ENCODE results near the gene TMEM98. TPM values are rescaled to one million over a fixed set of nuclear protein-coding genes. Genes with fewer than 3 reads are reported as not detected.

Gene TMEM98
- 10 to 100 TPM; 39.3 to 73.4 (median 54.2) TPM for total RNA-seq

DNA sequence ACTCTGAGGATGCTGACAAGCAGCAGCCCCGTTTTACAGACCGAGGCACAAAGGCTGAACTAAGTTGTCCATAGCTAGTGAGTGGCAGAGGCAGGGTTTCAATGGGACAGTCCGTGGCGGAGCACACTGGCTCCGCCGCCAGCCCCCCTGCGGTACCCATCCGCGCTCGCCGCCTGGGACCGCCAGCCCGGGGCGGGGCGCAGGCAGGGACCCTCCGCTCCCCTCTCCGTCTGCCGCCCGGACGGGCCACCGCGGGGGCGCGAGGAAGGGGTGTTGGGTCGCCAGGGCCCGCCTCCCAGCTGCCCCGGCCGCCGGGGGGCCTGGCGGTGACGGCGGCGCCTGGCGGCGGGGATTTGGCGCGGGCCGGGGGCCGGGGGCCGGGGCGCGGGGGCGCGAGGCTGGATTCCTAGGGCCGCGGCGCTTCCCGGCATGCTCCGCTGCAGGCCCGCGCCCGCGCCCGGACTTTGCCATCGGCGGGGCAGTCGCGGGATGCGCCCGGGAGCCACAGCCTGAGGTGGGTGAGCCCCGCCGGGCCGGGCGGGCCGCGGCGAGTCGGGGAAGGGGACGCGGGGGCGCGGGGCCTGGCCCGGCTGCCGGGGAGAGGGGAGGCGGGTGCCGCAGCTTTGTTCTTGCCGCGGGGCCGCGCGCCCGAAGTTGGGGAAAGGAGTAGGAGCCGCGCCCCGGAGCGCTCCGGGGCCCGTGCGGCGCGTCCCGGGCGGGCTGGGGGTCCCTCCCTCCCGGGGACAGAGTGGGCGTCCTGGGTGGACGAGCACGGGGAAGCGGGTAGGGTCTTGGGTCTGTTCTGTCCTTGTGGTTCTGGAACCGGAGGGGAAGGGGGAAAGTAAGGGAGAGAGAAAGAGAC is at the start of gene TMEM98:
TMEM98 (plus strand) TSS at position 430 of the 862 bp plus-strand sequence. CDS start 3,376 bp downstream, outside the sequence.
- no peak for TF ChIP-seq POLR2AphosphoS5 (IDR thresholded peaks at IDR 0.05)
- no peak for TF ChIP-seq EP300 (IDR thresholded peaks at IDR 0.05)
- TF ChIP-seq POLR2A (IDR thresholded peaks at IDR 0.05; ENCODE audit: low read depth): no peak
- no peak for TF ChIP-seq CTCF (IDR thresholded peaks at IDR 0.05)
- intact Hi-C loops (cut with DNase I): no loop called here
- Histone ChIP-seq H3K36me3 (peaks cover 0 to 12% (median 0%) of the 10 kb centered on the region in 4 donors), H3K27me3 (peaks cover 0 to 6% (median 0%) of the 10 kb centered on the region in 4 donors), H3K4me1 (peaks cover 4 to 32% (median 19%) of the 10 kb centered on the region in 4 donors), H3K9me3 (no peaks in the 10 kb centered on the region), H3K27ac (replicated peaks in 1 of 4) (peak within 1 kb of the TSS; percentile 73 to 85 (median 78)), H3K4me3 (peak within 1 kb of the TSS; percentile 75 to 81 (median 78))
- DNase-seq (ENCODE audit: extremely low spot score): no peak
- 1% methylated on average over 41 of the region's 99 CpGs for WGBS

DNA sequence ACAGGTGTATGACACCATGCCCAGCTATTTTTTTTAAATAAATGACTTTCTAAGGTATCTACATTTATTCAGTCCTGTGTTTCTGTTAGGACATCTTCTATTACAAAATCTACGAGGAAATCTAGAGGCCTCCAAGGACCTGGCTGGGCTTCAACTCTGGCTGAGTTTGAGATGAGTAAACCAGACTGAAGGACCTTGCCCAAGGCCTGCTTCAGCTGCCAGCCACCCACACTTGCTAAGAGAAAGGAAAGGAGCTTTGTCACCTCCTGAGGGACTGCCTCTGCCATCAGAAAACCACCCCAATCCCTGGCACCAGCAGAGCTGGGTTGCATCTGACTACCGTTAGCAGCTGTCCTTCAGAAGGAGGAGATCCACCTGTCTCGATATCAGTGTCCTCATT is 49.7 kb upstream of the TMEM98 start:
- no peak for TF ChIP-seq EP300 (IDR thresholded peaks at IDR 0.05)
- TF ChIP-seq POLR2AphosphoS5 (IDR thresholded peaks at IDR 0.05): no peak
- TF ChIP-seq POLR2A (IDR thresholded peaks at IDR 0.05; ENCODE audit: low read depth): no peak
- no peak for TF ChIP-seq CTCF (IDR thresholded peaks at IDR 0.05)
- Histone ChIP-seq H3K9me3 (no peaks in the 10 kb centered on the region), H3K36me3 (no peaks in the 10 kb centered on the region), H3K4me1 (peaks cover 11 to 27% (median 23%) of the 10 kb centered on the region in 4 donors), H3K27ac (replicated peaks in 1 of 4) (no peak overlapping the region), H3K27me3 (peaks cover 0 to 9% (median 0%) of the 10 kb centered on the region in 4 donors), H3K4me3 (no peak overlapping the region)
- no peak for DNase-seq (ENCODE audit: extremely low spot score)
- intact Hi-C loops (cut with DNase I): loop anchor here (5.0 kb wide), 1 partner anchor 396 kb away; no protein-coding TSS in a partner anchor
- 59% methylated on average over 2 of the region's 3 CpGs for WGBS

DNA sequence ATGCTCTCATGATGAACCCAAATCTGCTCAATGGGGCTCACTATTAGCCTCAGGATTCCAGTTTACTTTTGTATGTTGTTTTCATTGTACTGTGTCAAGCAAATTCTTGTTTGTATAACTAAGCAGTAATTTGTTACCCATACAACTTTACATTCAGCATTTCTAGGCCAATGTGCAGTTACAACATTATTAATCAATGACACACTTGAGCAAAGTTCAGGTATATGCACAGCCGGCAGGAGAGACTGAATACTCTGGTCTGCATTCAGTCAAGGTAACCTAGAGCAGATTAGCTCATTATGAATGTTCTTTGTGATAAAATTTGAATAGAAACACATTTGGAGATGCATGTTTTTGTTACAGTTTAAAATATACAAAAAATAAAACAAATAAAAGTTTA is 48.8 kb upstream of the TMEM98 start:
- no peak overlapping the region for H3K27ac ChIP-seq (replicated peaks in 1 of 4)
- no peak for DNase-seq (ENCODE audit: extremely low spot score)
- H3K4me3 ChIP-seq: no peak overlapping the region
- 83% methylated on average over 1 of the region's 1 CpG for WGBS
- no peaks in the 10 kb centered on the region for H3K36me3 ChIP-seq
- H3K9me3 ChIP-seq: no peaks in the 10 kb centered on the region
- peaks cover 0 to 12% (median 0%) of the 10 kb centered on the region in 4 donors for H3K27me3 ChIP-seq
- no peak for TF ChIP-seq EP300 (IDR thresholded peaks at IDR 0.05)
- peaks cover 11 to 27% (median 23%) of the 10 kb centered on the region in 4 donors for H3K4me1 ChIP-seq
- intact Hi-C loops (cut with DNase I): loop anchor here (5.0 kb wide), 1 partner anchor 397 kb away; no protein-coding TSS in a partner anchor

DNA sequence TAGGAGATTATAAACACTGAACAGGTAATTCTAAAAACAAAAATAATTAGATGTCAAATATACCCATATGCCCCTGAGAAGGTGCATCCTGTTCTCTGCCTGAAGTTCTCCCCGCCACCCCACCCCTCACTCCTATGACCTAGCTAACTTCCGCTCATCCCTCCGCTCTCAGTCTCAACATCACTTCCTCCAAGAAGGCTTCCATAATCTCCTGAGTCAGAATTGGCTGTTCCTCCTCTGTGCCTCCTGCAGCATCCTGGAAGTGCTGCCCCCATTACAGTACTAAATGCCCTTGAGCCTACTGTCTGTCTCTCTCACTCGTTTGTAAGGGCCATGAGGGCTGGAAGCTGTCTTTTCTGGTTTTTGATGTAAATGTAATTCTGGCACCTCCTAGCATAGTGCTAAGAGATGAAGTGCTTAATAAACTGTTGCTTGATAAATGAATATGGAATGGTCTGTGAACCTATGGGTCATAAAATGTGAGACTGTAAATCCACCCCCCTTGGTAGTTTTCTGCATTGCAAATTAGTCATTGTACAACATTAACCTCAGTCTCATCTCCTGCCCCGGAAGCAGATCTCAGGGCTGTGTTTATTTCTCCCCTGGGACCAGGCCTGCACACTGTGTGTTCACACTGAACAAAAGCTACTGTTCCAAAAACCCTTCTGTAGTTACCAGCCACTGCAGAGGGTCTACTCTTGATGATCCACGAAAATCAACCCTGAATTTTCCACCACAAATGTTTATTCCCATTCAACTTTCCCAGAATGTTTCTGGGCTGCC is 47.1 kb upstream of the TMEM98 start:
- WGBS: 82% methylated on average over 6 of the region's 6 CpGs
- peaks cover 0 to 21% (median 0%) of the 10 kb centered on the region in 4 donors for H3K27me3 ChIP-seq
- TF ChIP-seq EP300 (IDR thresholded peaks at IDR 0.05) (no peak), CTCF (IDR thresholded peaks at IDR 0.05) (no peak), POLR2A (IDR thresholded peaks at IDR 0.05; ENCODE audit: low read depth) (no peak), POLR2AphosphoS5 (IDR thresholded peaks at IDR 0.05) (no peak)

DNA sequence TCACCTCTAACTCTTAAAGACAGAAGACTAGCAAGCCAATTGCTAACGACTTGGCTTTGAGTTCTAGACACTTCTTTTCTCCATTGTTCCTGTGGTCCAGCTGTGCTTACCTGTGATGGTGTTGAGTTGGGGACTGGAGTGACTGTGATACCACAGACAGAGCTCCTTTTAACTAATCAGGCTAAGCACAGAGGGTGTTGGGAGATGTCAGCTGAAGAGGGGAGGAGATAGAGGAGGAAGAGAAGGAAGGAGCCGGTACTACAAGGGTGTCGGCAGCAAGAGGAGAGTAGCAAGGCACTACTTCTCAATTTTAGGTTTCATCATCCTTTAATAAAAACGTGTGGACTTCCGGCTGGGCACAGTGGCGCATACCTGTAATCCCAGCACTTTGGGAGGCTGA is 45.9 kb upstream of the TMEM98 start:
- Histone ChIP-seq H3K36me3 (no peaks in the 10 kb centered on the region), H3K27me3 (peaks cover 0 to 33% (median 0%) of the 10 kb centered on the region in 4 donors), H3K9me3 (no peaks in the 10 kb centered on the region), H3K4me3 (no peak overlapping the region), H3K4me1 (peaks cover 5 to 13% (median 12%) of the 10 kb centered on the region in 4 donors), H3K27ac (replicated peaks in 1 of 4) (no peak overlapping the region)
- peak; percentile 21 for DNase-seq (ENCODE audit: extremely low spot score)
- TF ChIP-seq POLR2A (IDR thresholded peaks at IDR 0.05; ENCODE audit: low read depth): no peak
- no peak for TF ChIP-seq CTCF (IDR thresholded peaks at IDR 0.05)
- no peak for TF ChIP-seq EP300 (IDR thresholded peaks at IDR 0.05)
- TF ChIP-seq POLR2AphosphoS5 (IDR thresholded peaks at IDR 0.05): no peak
- WGBS: 79% methylated on average over 6 of the region's 6 CpGs
- intact Hi-C loops (cut with DNase I): no loop called here

More for the DNA sequence above, 47.1 kb upstream of the TMEM98 start:
- Histone ChIP-seq H3K4me1 (peaks cover 9 to 23% (median 19%) of the 10 kb centered on the region in 4 donors), H3K27ac (replicated peaks in 1 of 4) (no peak overlapping the region), H3K9me3 (no peaks in the 10 kb centered on the region), H3K36me3 (no peaks in the 10 kb centered on the region), H3K4me3 (no peak overlapping the region)
- intact Hi-C loops (cut with DNase I): no loop called here
- no peak for DNase-seq (ENCODE audit: extremely low spot score)

Measured in esophagus muscularis mucosa (tissue), 4 donors.